Loucy (cell line): ENCODE measurements around the gene FBXO30.

Source experiments
- H2AFZ ChIP-seq: fragments of 200-600 bp; sonication (generic); 2 replicates; pipeline ENCODE4 v1.6.0; 2016; ENCODE audit warnings: antibody characterized with exemption, mild to moderate bottlenecking, low read length, moderate library complexity
- H3F3A ChIP-seq: fragments of 200-600 bp; 2 replicates; pipeline ENCODE4 v1.6.0; 2016; ENCODE audit warnings: antibody characterized with exemption, low read depth, mild to moderate bottlenecking
- H3K27me3 ChIP-seq: fragments of 200-600 bp; sonication (generic); 2 replicates; pipeline ENCODE4 v1.6.1; 2014; ENCODE audit warnings: low read length, mild to moderate bottlenecking; ENCODE audit not compliant: insufficient read depth, poor library complexity, severe bottlenecking
- H3K36me3 ChIP-seq: fragments of 200-600 bp; sonication (generic); 2 replicates; pipeline ENCODE4 v1.6.1; 2016; ENCODE audit warnings: low read length; ENCODE audit not compliant: insufficient read depth
- H3K4me1 ChIP-seq: fragments of 200-600 bp; sonication (generic); 2 replicates; pipeline ENCODE4 v1.5.1; 2014; ENCODE audit warnings: low read length, mild to moderate bottlenecking; ENCODE audit not compliant: insufficient read depth, poor library complexity, severe bottlenecking
- H3K4me2 ChIP-seq: fragments of 200-600 bp; sonication (generic); 2 replicates; pipeline ENCODE4 v1.6.0; 2014; ENCODE audit warnings: antibody characterized with exemption, low read length, low read depth, mild to moderate bottlenecking; ENCODE audit not compliant: poor library complexity, severe bottlenecking
- H3K4me3 ChIP-seq: fragments of 200-600 bp; sonication (generic); 2 replicates; pipeline ENCODE4 v1.5.1; 2014; ENCODE audit warnings: low read length, mild to moderate bottlenecking, mixed read lengths; ENCODE audit not compliant: poor library complexity, severe bottlenecking
- H3K79me2 ChIP-seq: fragments of 200-600 bp; sonication (generic); 2 replicates; pipeline ENCODE4 v1.6.1; 2014; ENCODE audit warnings: low read length; ENCODE audit not compliant: insufficient read depth
- H3K9ac ChIP-seq: fragments of 200-600 bp; sonication (generic); 2 replicates; pipeline ENCODE4 v1.6.0; 2014; ENCODE audit warnings: mild to moderate bottlenecking, low read depth, low read length, moderate library complexity; ENCODE audit not compliant: poor library complexity, severe bottlenecking
- H3K9me2 ChIP-seq: fragments of 200-600 bp; sonication (generic); replicated peaks from 2 replicates; pipeline ENCODE4 v1.6.1; 2016; ENCODE audit warnings: low read depth, low read length, mixed read lengths
- H3K9me3 ChIP-seq: fragments of 200-600 bp; sonication (generic); 2 replicates; pipeline ENCODE4 v1.6.1; 2014; ENCODE audit warnings: mild to moderate bottlenecking, antibody characterized with exemption, low read length, low read depth; ENCODE audit not compliant: insufficient read depth
- H4K20me1 ChIP-seq: fragments of 200-600 bp; sonication (generic); 2 replicates; pipeline ENCODE4 v1.6.0; 2014; ENCODE audit warnings: antibody characterized with exemption, low read length, mild to moderate bottlenecking; ENCODE audit not compliant: insufficient read depth, poor library complexity, severe bottlenecking
- EZH2phosphoT487 ChIP-seq: fragments of 200-600 bp; IDR thresholded peaks from 2 replicates; pipeline ENCODE4 v1.6.1; 2018; ENCODE audit warnings: antibody characterized with exemption, mild to moderate bottlenecking, moderate library complexity, borderline replicate concordance
- TF ChIP-seq, protein P1 (sequence below): fragments of 200-600 bp; sonication (generic); conservative IDR thresholded peaks from 2 replicates; pipeline ENCODE4 v1.5.1; 2014; ENCODE audit warnings: mild to moderate bottlenecking, antibody characterized with exemption, low read length

The FBXO30 gene

GRCh38 chr6:145836772-145837171 is 22.2 kb upstream of the FBXO30 start:
- H3K9me2 ChIP-seq = no peaks in the 10 kb centered on the region
- H3K9ac ChIP-seq = no peak overlapping the region
- TF ChIP-seq EZH2phosphoT487 = no peak
- TF ChIP-seq, protein P1, sequence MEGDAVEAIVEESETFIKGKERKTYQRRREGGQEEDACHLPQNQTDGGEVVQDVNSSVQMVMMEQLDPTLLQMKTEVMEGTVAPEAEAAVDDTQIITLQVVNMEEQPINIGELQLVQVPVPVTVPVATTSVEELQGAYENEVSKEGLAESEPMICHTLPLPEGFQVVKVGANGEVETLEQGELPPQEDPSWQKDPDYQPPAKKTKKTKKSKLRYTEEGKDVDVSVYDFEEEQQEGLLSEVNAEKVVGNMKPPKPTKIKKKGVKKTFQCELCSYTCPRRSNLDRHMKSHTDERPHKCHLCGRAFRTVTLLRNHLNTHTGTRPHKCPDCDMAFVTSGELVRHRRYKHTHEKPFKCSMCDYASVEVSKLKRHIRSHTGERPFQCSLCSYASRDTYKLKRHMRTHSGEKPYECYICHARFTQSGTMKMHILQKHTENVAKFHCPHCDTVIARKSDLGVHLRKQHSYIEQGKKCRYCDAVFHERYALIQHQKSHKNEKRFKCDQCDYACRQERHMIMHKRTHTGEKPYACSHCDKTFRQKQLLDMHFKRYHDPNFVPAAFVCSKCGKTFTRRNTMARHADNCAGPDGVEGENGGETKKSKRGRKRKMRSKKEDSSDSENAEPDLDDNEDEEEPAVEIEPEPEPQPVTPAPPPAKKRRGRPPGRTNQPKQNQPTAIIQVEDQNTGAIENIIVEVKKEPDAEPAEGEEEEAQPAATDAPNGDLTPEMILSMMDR = no peak
- H2AFZ ChIP-seq = no peak overlapping the region
- no peaks in the 10 kb centered on the region for H3K9me3 ChIP-seq
- H3K4me2 ChIP-seq = no peak overlapping the region
- no peaks in the 10 kb centered on the region for H3K79me2 ChIP-seq
- no peaks in the 10 kb centered on the region for H3K4me1 ChIP-seq
- no peak overlapping the region for H3K4me3 ChIP-seq
- H3K36me3 ChIP-seq = no peaks in the 10 kb centered on the region
- no peaks in the 10 kb centered on the region for H3K27me3 ChIP-seq
- no peaks in the 10 kb centered on the region for H4K20me1 ChIP-seq
- H3F3A ChIP-seq = no peaks in the 10 kb centered on the region

DNA sequence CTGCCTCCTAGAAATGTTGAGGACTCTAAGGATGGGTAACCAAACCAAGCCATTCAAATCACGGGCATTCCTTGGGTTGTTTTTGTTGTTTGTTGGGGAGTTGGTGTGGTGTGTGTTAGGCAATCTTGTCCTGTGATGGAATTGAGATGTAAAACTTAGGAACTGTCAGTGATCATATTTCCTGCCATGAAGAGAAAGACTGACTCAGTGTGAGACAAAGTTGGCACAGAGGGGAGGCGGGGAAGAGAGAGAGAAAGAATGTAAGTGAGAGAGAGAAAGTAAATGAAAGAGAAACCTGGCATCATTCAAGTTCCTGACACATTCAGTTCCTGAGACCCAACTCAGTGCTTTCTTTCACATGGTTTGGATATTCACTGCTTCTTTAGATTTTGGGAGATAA is 21.6 kb upstream of the FBXO30 start:
- Histone ChIP-seq H3K4me3 (no peak overlapping the region), H4K20me1 (no peaks in the 10 kb centered on the region), H3K79me2 (no peaks in the 10 kb centered on the region), H3K9me2 (no peaks in the 10 kb centered on the region), H3K4me2 (no peak overlapping the region), H3F3A (no peaks in the 10 kb centered on the region), H3K9me3 (no peaks in the 10 kb centered on the region), H3K9ac (no peak overlapping the region), H3K36me3 (no peaks in the 10 kb centered on the region), H3K27me3 (no peaks in the 10 kb centered on the region), H3K4me1 (no peaks in the 10 kb centered on the region), H2AFZ (0 out of 2 replicates have a peak overlapping the region, but pooled peaks have one; percentile 2)
- TF ChIP-seq EZH2phosphoT487 = no peak
- TF ChIP-seq, protein P1 = no peak

- TF ChIP-seq EZH2phosphoT487 = no peak
- TF ChIP-seq, protein P1 = no peak
- H3K4me1 ChIP-seq = no peaks in the 10 kb centered on the region
- no peaks in the 10 kb centered on the region for H3K9me2 ChIP-seq
- H2AFZ ChIP-seq = no peak overlapping the region
- no peaks in the 10 kb centered on the region for H3K79me2 ChIP-seq
- H3K9me3 ChIP-seq = no peaks in the 10 kb centered on the region
- no peaks in the 10 kb centered on the region for H3K27me3 ChIP-seq
- H3K4me3 ChIP-seq = no peak overlapping the region
- no peak overlapping the region for H3K4me2 ChIP-seq
- H3K9ac ChIP-seq = no peak overlapping the region
- H4K20me1 ChIP-seq = no peaks in the 10 kb centered on the region
- no peaks in the 10 kb centered on the region for H3K36me3 ChIP-seq
- no peaks in the 10 kb centered on the region for H3F3A ChIP-seq
These were observed 16.0 kb upstream of the FBXO30 start for GRCh38 chr6:145830612-145831011.
